GM12878 (cell line): ENCODE measurements around the gene TP53INP2. TPM values are rescaled to one million over a fixed set of nuclear protein-coding genes. Genes with fewer than 3 reads are reported as not detected.

Source experiments
- BACH1 ChIP-seq: fragments of 450-650 bp; IDR thresholded peaks from 2 replicates; pipeline ENCODE4 v1.6.1; 2017; ENCODE audit warnings: mild to moderate bottlenecking, borderline replicate concordance
- CREM ChIP-seq: IDR thresholded peaks from 2 replicates; pipeline ENCODE4 v1.6.1; 2014; ENCODE audit warnings: antibody characterized with exemption, low read depth
- EED ChIP-seq: sonication (generic); IDR thresholded peaks from 2 replicates; pipeline ENCODE4 v1.6.1; 2016; ENCODE audit warnings: antibody characterized with exemption, low read depth
- IRF4 ChIP-seq: IDR thresholded peaks from 2 replicates; pipeline ENCODE4 v1.6.1; 2011; ENCODE audit warnings: low read depth, low read length
- MYC ChIP-seq: IDR thresholded peaks from 2 replicates; pipeline ENCODE4 v1.6.1; 2011; ENCODE audit warnings: mild to moderate bottlenecking, low read length, moderate library complexity, inconsistent platforms; ENCODE audit not compliant: insufficient read depth, insufficient replicate concordance, insufficient read length, severe bottlenecking
- NRF1 ChIP-seq: conservative IDR thresholded peaks from 2 replicates; pipeline ENCODE4 v1.6.1; 2011; ENCODE audit warnings: mild to moderate bottlenecking, low read depth, low read length, improper control_type of control experiment
- POLR2AphosphoS2 ChIP-seq: IDR thresholded peaks from 2 replicates; pipeline ENCODE4 v1.6.1; 2011; ENCODE audit warnings: low read depth, mild to moderate bottlenecking, low read length, improper control_type of control experiment, moderate library complexity
- POLR2AphosphoS5 ChIP-seq: IDR thresholded peaks from 2 replicates; pipeline ENCODE4 v1.6.1; 2011; ENCODE audit warnings: mild to moderate bottlenecking, low read length, inconsistent platforms
- SMAD5 ChIP-seq: IDR thresholded peaks from 2 replicates; pipeline ENCODE4 v1.6.1; 2016; ENCODE audit warnings: antibody characterized with exemption, low read depth
- SMARCA5 ChIP-seq: fragments of 450-650 bp; IDR thresholded peaks from 2 replicates; pipeline ENCODE4 v1.6.1; 2017; ENCODE audit warnings: mild to moderate bottlenecking
- TARDBP ChIP-seq: IDR thresholded peaks from 2 replicates; pipeline ENCODE4 v1.6.1; 2016; ENCODE audit warnings: borderline replicate concordance
- TBL1XR1 ChIP-seq: IDR thresholded peaks from 2 replicates; pipeline ENCODE4 v1.6.1; 2012; ENCODE audit warnings: low read depth, low read length, improper control_type of control experiment
- ZNF207 ChIP-seq: fragments of 450-650 bp; IDR thresholded peaks from 2 replicates; pipeline ENCODE4 v1.6.1; 2014; ENCODE audit warnings: antibody characterized with exemption, mild to moderate bottlenecking, borderline replicate concordance
- ZSCAN29 ChIP-seq: fragments of 450-650 bp; IDR thresholded peaks from 2 replicates; pipeline ENCODE4 v1.6.1; 2017; ENCODE audit warnings: mild to moderate bottlenecking, moderate library complexity
- polyA plus RNA-seq, 11 experiments: library from polyadenylated mRNA; depleted of rRNA in 4 of 11; unstranded in 6 of 11; stranded (reverse) in 5 of 11; fragments of >200 nt; fragmentation: Nextera tagmentation in 4 of 11; fragmentation: Illumina TruSeq in 1 of 11; extraction: Ambion mirVana in 4 of 11; extraction: Trizol in 1 of 11; gene quantifications; 1 replicate in 1 of 11; 2 replicates in 10 of 11; pipeline versions ENCODE4 v1.2.1 to v1.2.3, GENCODE V29; 2011 to 2016; ENCODE audit warnings: inconsistent platforms in 2 of 11, missing spikeins in 2 of 11, low read depth in 1 of 11
- total RNA-seq, 4 experiments: library from RNA; depleted of rRNA in 3 of 4; stranded (reverse); fragments of >200 nt in 3 of 4; fragmentation: Illumina TruSeq in 1 of 4; extraction: Trizol in 1 of 4; gene quantifications; 2 replicates each; pipeline versions ENCODE4 v1.2.1 to v1.2.3, GENCODE V29; 2013 to 2021
- TF ChIP-seq, protein P1 (sequence below): fragments of 450-650 bp; IDR thresholded peaks from 2 replicates; pipeline ENCODE4 v1.6.1; 2016; ENCODE audit warnings: mild to moderate bottlenecking, moderate library complexity, borderline replicate concordance
- TF ChIP-seq, protein P2 (sequence below): fragments of 450-650 bp; IDR thresholded peaks from 2 replicates; pipeline ENCODE4 v1.6.1; 2018; ENCODE audit warnings: borderline replicate concordance, mild to moderate bottlenecking; ENCODE audit not compliant: partially characterized antibody
- TF ChIP-seq, protein P3 (sequence below): fragments of 450-650 bp; IDR thresholded peaks from 2 replicates; pipeline ENCODE4 v1.6.1; 2016; ENCODE audit warnings: mild to moderate bottlenecking
- TF ChIP-seq, protein P4 (sequence below): fragments of 450-650 bp; IDR thresholded peaks from 2 replicates; pipeline ENCODE4 v1.6.1; 2017; ENCODE audit warnings: mild to moderate bottlenecking, moderate library complexity

Gene TP53INP2
- total and polyA plus RNA-seq, 10 of the 15 experiments (the other 5 are each of a cell fraction or from before 2014, with no cell fraction given) = 2.8 to 16.0 (median 4.0) TPM

DNA sequence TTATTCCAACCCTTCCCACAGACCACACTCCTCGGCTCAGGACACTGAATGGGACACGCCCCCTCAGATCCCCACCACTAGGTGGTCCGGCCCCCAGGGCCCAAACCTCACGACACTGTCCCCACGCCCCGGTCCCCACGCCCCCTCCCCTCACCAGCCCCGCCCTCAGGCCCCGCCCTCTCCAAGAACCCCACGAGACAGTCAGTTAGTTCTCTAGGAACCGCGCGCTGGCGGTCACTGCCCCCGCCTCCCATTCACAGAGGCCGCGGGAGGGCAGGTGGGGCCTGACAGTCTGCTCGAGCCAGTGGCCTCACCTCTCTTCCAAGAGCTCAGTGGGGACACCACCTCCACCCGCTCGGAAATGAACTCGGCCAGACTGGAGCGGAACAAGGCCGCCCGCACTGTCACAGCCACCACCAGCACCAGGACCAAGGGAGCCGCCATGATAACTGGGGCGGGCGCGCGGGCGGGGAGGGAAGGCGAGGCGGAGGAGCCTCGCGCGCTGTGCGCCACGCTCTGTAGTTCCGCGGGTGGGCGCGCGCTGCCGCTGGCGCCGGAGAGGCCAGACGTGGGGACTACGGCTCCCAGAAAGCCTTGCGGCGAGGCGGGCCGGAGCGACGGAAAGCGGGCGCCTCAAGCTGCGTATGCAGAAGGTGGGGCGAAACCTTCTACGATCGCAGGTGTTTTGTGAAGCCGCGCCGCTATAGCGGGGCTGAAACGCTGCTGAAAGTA, 27.3 kb upstream of the TP53INP2 start, which contains the start of gene PIGU (continued):
- TF ChIP-seq, protein P1, sequence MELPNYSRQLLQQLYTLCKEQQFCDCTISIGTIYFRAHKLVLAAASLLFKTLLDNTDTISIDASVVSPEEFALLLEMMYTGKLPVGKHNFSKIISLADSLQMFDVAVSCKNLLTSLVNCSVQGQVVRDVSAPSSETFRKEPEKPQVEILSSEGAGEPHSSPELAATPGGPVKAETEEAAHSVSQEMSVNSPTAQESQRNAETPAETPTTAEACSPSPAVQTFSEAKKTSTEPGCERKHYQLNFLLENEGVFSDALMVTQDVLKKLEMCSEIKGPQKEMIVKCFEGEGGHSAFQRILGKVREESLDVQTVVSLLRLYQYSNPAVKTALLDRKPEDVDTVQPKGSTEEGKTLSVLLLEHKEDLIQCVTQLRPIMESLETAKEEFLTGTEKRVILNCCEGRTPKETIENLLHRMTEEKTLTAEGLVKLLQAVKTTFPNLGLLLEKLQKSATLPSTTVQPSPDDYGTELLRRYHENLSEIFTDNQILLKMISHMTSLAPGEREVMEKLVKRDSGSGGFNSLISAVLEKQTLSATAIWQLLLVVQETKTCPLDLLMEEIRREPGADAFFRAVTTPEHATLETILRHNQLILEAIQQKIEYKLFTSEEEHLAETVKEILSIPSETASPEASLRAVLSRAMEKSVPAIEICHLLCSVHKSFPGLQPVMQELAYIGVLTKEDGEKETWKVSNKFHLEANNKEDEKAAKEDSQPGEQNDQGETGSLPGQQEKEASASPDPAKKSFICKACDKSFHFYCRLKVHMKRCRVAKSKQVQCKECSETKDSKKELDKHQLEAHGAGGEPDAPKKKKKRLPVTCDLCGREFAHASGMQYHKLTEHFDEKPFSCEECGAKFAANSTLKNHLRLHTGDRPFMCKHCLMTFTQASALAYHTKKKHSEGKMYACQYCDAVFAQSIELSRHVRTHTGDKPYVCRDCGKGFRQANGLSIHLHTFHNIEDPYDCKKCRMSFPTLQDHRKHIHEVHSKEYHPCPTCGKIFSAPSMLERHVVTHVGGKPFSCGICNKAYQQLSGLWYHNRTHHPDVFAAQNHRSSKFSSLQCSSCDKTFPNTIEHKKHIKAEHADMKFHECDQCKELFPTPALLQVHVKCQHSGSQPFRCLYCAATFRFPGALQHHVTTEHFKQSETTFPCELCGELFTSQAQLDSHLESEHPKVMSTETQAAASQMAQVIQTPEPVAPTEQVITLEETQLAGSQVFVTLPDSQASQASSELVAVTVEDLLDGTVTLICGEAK = peak; percentile 51; the same call in 1 of the 2 replicates
- no peak for TF ChIP-seq TBL1XR1
- peak; percentile 72 for TF ChIP-seq SMAD5
- TF ChIP-seq, protein P2, sequence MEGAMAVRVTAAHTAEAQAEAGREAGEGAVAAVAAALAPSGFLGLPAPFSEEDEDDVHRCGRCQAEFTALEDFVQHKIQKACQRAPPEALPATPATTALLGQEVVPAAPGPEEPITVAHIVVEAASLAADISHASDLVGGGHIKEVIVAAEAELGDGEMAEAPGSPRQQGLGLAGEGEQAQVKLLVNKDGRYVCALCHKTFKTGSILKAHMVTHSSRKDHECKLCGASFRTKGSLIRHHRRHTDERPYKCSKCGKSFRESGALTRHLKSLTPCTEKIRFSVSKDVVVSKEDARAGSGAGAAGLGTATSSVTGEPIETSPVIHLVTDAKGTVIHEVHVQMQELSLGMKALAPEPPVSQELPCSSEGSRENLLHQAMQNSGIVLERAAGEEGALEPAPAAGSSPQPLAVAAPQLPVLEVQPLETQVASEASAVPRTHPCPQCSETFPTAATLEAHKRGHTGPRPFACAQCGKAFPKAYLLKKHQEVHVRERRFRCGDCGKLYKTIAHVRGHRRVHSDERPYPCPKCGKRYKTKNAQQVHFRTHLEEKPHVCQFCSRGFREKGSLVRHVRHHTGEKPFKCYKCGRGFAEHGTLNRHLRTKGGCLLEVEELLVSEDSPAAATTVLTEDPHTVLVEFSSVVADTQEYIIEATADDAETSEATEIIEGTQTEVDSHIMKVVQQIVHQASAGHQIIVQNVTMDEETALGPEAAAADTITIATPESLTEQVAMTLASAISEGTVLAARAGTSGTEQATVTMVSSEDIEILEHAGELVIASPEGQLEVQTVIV = peak; percentile 5
- peak; percentile 87 for TF ChIP-seq POLR2AphosphoS5
- TF ChIP-seq IRF4 = 0 out of 2 replicates have a peak, but pooled peaks have one; percentile 31
- TF ChIP-seq EED = 0 out of 2 replicates have a peak, but pooled peaks have one; percentile 14
- peak; percentile 82 for TF ChIP-seq MYC
- no peak for TF ChIP-seq ZSCAN29
- TF ChIP-seq BACH1 = peak; percentile 52; the same call in 1 of the 2 replicates
- TF ChIP-seq CREM = peak; percentile 99
- TF ChIP-seq NRF1 = peak; percentile 25; the same call in 1 of the 2 replicates
- 0 out of 2 replicates have a peak, but pooled peaks have one; percentile 50 for TF ChIP-seq SMARCA5
- TF ChIP-seq ZNF207 = peak; percentile 82; the same call in 1 of the 2 replicates
- 0 out of 2 replicates have a peak, but pooled peaks have one; percentile 51 for TF ChIP-seq POLR2AphosphoS2
- TF ChIP-seq, protein P3, sequence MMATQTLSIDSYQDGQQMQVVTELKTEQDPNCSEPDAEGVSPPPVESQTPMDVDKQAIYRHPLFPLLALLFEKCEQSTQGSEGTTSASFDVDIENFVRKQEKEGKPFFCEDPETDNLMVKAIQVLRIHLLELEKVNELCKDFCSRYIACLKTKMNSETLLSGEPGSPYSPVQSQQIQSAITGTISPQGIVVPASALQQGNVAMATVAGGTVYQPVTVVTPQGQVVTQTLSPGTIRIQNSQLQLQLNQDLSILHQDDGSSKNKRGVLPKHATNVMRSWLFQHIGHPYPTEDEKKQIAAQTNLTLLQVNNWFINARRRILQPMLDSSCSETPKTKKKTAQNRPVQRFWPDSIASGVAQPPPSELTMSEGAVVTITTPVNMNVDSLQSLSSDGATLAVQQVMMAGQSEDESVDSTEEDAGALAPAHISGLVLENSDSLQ = peak; percentile 24; the same call in 1 of the 2 replicates
- TF ChIP-seq, protein P4, sequence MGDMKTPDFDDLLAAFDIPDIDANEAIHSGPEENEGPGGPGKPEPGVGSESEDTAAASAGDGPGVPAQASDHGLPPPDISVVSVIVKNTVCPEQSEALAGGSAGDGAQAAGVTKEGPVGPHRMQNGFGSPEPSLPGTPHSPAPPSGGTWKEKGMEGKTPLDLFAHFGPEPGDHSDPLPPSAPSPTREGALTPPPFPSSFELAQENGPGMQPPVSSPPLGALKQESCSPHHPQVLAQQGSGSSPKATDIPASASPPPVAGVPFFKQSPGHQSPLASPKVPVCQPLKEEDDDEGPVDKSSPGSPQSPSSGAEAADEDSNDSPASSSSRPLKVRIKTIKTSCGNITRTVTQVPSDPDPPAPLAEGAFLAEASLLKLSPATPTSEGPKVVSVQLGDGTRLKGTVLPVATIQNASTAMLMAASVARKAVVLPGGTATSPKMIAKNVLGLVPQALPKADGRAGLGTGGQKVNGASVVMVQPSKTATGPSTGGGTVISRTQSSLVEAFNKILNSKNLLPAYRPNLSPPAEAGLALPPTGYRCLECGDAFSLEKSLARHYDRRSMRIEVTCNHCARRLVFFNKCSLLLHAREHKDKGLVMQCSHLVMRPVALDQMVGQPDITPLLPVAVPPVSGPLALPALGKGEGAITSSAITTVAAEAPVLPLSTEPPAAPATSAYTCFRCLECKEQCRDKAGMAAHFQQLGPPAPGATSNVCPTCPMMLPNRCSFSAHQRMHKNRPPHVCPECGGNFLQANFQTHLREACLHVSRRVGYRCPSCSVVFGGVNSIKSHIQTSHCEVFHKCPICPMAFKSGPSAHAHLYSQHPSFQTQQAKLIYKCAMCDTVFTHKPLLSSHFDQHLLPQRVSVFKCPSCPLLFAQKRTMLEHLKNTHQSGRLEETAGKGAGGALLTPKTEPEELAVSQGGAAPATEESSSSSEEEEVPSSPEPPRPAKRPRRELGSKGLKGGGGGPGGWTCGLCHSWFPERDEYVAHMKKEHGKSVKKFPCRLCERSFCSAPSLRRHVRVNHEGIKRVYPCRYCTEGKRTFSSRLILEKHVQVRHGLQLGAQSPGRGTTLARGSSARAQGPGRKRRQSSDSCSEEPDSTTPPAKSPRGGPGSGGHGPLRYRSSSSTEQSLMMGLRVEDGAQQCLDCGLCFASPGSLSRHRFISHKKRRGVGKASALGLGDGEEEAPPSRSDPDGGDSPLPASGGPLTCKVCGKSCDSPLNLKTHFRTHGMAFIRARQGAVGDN = no peak
- peak; percentile 96 for TF ChIP-seq TARDBP
